Right renal pelvis (tissue), 4 donors: ENCODE measurements around the gene GPS2. TPM values are rescaled to one million over a fixed set of nuclear protein-coding genes. Genes with fewer than 3 reads are reported as not detected.
A peak's percentile ranks its signal among the peaks of the same experiment; 100 is the strongest.

ENCODE experiments used
- DNase-seq, 4 donors: peaks; one replicate each; pipeline ENCODE4 v3.0.0-alpha.2; 2013; ENCODE audit warnings: low read depth in 4 of 4, low spot score in 3 of 4, missing footprints in 1 of 4
- polyA plus RNA-seq, 4 donors: library from polyadenylated mRNA; unstranded; fragments of 120-200 nt; gene quantifications; one replicate each; pipeline ENCODE4 v1.2.1, GENCODE V29; 2013; ENCODE audit not compliant: insufficient read length in 4 of 4

GPS2 gene
- polyA plus RNA-seq, 4 donors, result 86.3 to 106 (median 99.6) TPM

DNA sequence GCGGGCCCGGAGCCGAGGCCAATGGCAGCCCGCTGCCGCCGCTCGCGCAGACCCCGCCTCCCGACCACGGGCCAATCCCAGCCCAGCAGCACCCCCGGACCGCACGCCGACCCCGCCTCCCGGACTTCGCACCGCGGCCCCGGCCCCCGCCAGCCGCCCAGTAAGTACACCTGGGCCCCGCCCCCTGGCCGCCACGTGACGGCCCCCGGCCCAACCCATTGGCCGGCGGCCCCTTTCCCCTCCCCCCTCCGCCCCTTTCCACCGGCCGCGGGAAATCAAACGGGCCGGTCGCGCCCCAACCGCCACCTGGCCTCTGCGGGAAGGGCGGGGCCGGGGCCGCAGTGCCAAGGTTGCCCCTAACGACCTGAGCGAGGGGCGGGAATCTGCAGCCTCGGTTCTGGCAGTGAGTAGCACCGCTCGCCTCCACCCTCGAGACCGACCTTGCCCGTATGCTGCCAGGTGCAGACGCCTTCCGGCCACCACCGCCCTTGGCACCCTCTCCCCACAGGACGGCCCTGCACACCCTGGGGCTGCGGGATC is 20.5 kb downstream of the GPS2 start, which contains the start of gene YBX2:
YBX2 (minus strand) TSS at position 26 of the 540 bp plus-strand sequence. CDS start 139 bp downstream, outside the sequence.
- DNase-seq, result no peak

GRCh38 chr17:7293816-7294613 is 21.1 kb downstream of the GPS2 start:
- DNase-seq, result no peak

DNA sequence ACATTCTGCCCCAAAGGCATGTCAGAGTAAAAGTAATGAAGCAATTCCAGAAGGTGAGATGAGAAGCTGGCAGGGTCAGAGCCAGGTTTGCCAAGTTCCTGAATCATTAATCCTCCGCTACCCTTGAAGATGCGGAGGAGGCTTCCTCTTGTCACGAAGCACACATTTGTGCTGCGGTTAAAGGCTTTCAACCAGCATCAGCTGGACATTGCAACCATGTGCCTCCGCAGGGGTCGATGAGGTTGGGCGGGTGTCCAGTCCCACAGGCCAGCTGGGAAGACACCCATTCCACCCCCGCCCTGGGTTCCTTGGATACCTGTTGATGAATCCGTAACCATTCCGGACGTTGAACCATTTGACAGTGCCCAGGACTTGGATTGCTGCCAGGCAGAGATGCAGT is 22.0 kb downstream of the GPS2 start:
- no peak for DNase-seq

DNA sequence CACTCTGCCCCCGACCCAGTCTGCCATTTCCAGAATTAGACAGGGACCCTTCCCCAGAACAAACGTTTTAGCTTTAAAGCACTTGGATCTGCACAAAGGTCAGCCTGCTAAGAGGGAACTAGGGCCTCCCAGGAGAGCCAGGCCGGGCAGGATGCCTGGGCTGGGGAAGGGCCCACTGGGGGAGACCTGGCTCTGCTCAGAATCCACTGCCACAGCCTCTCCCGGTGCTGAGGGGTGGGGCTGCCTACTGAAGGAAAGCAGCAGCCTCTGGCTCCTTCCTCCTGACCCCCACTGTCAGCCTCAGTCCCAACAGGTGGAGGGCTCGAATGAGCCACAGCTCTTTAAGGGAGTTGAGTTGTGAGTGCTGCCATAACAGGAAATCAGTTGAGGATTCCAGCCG is 22.4 kb downstream of the GPS2 start:
- no peak for DNase-seq

- DNase-seq, result no peak
These were observed 23.0 kb downstream of the GPS2 start for GRCh38 chr17:7292194-7292593.

DNA sequence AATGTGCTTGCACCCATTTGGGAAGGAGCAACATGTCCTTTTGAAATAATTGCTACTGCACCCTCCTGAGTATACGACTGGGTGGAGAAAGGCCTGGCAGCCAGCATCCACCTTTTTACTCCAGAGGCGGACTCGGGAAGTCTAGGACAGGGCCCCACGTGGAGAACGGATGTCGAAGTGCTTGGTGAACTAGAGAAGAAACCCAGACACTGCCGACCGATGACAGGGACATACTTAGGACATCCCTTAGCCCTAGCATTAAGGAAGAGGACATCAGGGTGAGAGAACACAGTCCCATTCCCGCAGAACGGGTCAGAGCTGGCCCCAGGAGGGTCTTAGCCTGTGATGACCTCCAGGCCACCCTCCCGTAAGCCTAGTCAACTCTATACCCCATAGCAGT is 24.5 kb downstream of the GPS2 start:
- no peak for DNase-seq

- no peak for DNase-seq
These were observed 25.0 kb downstream of the GPS2 start for GRCh38 chr17:7290166-7290565.

DNA sequence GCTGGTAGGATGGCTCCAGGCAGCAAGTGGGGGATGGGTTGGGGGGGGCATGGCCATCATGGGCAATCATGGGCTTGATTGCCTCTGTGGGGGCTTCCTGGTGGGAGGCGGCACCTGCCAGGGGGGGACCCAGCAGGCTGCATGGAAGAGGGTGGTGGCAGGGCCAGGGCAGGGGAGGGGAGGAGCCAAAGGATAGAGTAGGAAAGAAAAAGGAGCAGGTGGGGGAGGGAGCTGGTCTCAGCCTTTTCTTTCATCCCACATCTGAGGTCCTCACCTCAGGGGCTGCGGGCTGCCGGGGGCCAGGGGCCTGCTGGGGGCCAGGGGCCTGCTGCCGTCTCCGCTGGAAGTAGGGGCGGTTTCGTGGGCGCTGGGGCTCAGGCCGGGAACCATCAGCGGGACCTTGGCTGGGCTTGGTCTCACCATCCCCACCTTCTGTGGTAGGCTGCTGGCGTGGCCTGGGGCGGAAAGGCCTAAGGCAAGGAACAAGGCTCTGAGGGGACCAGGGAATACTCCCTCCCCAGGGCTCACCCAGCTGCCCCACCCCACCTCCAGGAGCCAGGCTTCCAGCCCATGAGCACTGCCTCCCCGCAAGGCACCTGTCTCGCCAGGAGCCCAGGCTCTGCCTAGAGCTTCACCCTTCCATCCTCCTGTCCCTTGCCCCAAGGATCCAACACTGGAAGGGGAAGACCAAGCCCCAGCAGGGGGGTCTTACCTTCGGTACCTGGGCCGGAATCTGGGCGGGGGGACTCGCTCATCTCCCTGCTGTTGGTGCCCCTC is 25.7 kb downstream of the GPS2 start:
- DNase-seq, result no peak

DNA sequence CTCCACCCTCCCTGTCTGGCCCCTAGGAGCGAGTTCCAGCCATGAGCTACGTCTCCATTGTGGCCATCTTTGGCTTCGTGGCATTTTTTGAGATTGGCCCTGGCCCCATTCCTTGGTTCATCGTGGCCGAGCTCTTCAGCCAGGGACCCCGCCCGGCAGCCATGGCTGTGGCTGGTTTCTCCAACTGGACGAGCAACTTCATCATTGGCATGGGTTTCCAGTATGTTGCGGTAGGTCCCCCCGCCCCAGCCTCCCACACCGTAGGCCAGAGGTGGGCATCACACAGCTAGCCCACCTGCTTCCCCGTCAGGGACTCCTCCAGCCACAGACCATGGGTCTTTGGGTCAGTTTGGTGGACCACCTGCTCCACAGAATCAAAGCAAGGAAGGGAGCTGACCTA is 29.5 kb downstream of the GPS2 start:
- DNase-seq, result no peak

DNA sequence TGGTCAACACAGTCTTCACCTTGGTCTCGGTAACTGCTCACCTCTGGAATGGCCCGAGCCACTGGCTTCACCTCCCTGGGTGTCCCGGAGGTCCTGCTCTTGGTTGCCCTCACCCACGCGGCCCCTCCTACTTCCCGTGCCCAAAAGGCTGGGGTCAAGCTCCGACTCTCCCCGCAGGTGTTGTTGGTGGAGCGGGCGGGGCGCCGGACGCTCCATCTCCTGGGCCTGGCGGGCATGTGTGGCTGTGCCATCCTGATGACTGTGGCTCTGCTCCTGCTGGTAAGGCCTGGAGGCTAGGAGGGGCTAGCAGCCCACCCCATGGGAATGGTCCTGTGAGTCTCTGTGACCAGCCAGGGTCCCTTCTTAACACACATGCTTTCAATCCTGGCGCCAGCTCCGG is 30.2 kb downstream of the GPS2 start:
- no peak for DNase-seq

DNA sequence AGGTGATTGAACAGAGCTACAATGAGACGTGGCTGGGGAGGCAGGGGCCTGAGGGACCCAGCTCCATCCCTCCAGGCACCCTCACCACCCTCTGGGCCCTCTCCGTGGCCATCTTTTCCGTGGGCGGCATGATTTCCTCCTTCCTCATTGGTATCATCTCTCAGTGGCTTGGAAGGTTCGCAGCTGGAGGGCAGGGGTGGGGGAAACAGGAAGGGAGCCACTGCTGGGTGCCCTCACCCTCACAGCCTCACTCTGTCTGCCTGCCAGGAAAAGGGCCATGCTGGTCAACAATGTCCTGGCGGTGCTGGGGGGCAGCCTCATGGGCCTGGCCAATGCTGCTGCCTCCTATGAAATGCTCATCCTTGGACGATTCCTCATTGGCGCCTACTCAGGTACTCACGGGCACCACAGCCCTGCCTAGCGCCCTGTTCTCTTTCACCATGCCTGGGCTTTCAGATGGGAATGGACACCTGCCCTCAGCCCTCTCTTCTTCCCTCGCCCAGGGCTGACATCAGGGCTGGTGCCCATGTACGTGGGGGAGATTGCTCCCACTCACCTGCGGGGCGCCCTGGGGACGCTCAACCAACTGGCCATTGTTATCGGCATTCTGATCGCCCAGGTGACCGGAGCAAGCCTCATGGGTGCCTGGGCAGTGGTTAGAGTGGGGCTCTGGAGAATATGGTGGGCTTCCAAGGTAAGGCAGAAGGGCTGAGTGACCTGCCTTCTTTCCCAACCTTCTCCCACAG is 31.5 kb downstream of the GPS2 start:
- no peak for DNase-seq

GRCh38 chr17:7282752-7283321 is 32.3 kb downstream of the GPS2 start:
- DNase-seq, result no peak

DNA sequence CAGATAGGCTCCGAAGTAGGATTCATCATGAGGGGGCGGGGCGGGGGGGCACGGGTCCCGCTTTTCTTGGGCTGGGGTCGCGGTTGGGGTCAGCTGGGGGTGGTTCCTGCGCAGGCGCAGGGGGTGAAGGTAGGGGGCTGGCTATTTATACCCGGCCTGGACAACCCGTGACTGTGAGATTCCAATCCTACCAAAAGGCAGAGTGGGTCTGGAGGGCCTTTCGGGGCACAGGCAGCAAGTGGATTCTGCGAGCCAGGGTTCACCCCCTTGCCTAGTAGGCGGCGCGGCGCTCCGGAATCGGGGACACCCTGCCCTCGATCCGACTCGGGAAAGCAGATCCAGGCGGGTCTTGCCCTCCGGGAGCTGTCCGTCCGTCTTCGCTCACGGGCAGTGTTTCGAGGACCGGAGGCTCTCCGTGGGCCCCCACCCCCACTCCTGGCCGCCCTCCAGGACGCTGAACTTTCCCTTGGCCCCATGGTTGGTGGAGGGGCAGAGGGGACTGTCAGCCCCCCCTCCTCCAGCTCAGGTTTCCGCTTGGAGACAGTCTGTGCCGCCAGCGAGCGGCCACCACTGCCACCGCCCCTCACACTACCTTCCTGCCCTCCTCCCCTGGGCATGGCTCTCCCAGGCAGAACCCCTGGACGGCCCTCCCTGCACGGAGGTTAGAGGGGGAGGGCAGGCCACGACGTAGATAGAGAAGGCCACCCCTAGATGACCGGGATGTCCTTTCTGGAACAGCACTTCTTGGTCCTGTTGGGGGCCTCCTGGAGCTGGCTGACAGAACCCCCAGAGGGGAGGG is 33.0 kb downstream of the GPS2 start:
- DNase-seq, result no peak

DNA sequence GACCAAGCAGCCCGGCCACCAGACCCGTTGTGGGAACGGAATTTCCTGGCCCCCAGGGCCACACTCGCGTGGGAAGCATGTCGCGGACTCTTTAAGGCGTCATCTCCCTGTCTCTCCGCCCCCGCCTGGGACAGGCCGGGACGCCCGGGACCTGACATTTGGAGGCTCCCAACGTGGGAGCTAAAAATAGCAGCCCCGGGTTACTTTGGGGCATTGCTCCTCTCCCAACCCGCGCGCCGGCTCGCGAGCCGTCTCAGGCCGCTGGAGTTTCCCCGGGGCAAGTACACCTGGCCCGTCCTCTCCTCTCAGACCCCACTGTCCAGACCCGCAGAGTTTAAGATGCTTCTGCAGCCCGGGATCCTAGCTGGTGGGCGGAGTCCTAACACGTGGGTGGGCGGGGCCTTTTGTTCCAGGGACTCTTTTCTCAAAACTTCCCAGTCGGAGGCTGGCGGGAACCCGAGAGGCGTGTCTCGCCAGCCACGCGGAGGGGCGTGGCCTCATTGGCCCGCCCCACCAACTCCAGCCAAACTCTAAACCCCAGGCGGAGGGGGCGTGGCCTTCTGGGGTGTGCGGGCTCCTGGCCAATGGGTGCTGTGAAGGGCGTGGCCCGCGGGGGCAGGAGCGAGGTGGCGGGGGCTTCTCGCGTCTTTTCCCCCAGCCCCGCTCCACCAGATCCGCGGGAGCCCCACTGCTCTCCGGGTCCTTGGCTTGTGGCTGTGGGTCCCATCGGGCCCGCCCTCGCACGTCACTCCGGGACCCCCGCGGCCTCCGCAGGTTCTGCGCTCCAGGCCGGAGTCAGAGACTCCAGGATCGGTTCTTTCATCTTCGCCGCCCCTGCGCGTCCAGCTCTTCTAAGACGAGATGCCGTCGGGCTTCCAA is 33.8 kb downstream of the GPS2 start, which contains the start of gene SLC2A4:
SLC2A4 (plus strand) TSS at position 645 of the 879 bp plus-strand sequence; CDS start at position 862, 217 bp downstream.
- DNase-seq, result peak; percentile 91 to 94 (median 92)

- peak in 1 of 4 donors; percentile 83 for DNase-seq
These were observed 34.6 kb downstream of the GPS2 start for GRCh38 chr17:7280519-7281073.

DNA sequence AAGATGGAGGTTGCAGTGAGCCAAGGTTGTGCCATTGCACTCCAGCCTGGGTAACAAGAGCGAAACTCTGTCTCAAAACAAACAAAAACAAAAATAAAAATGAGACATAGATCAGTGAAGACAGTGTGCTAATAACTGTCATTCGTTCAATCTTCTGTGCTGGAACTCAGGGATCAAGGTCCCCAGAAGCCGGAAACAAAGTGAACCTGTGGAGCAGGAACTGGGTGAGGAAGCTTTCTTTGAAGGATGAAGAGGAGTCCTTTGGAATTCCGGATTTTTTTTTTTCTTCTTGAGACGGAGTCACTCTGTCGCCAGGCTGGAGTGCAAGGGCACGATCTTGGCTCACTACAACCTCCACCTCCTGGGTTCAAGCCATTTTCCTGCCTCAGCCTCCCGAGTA is 35.7 kb downstream of the GPS2 start:
- no peak for DNase-seq

GRCh38 chr17:7266784-7267183 is 48.4 kb downstream of the GPS2 start:
- no peak for DNase-seq

- DNase-seq, result no peak
These were observed 51.4 kb downstream of the GPS2 start for GRCh38 chr17:7263801-7264078.
